ENCODE data around the gene ATP8B4.

ATP8B4 gene

GRCh38 chr15:50016951-50017350 is 102.1 kb downstream of the ATP8B4 start:
- DNase-seq (ENCODE audit: low read depth): no peak
- H3K4me3 ChIP-seq (ENCODE audit: control insufficient read depth, low read depth, low read length): no peak overlapping the region
- TF ChIP-seq CTCF (conservative IDR thresholded peaks at IDR 0.05; ENCODE audit: control insufficient read depth, insufficient read depth, low read depth, low read length): no peak

- TF ChIP-seq CTCF (conservative IDR thresholded peaks at IDR 0.05; ENCODE audit: control insufficient read depth, insufficient read depth, low read depth, low read length): no peak
- no peak for DNase-seq (ENCODE audit: low read depth)
Measured at GRCh38 chr15:50012790-50013189, 106.2 kb downstream of the ATP8B4 start.

GRCh38 chr15:50009634-50010033 is 109.4 kb downstream of the ATP8B4 start:
- no peak for DNase-seq (ENCODE audit: low read depth)
- H3K4me3 ChIP-seq (ENCODE audit: control insufficient read depth, low read depth, low read length): no peak overlapping the region
- no peak for TF ChIP-seq CTCF (conservative IDR thresholded peaks at IDR 0.05; ENCODE audit: control insufficient read depth, insufficient read depth, low read depth, low read length)

More at GRCh38 chr15:50012790-50013189, 106.2 kb downstream of the ATP8B4 start:
- H3K4me3 ChIP-seq (ENCODE audit: control insufficient read depth, low read depth, low read length): no peak overlapping the region

GRCh38 chr15:50003786-50004334 is 115.2 kb downstream of the ATP8B4 start:
- TF ChIP-seq CTCF (conservative IDR thresholded peaks at IDR 0.05; ENCODE audit: control insufficient read depth, insufficient read depth, low read depth, low read length): peak; percentile 79
- peak; percentile 93 for DNase-seq (ENCODE audit: low read depth)
- H3K4me3 ChIP-seq (ENCODE audit: control insufficient read depth, low read depth, low read length): no peak overlapping the region

- no peak for TF ChIP-seq CTCF (conservative IDR thresholded peaks at IDR 0.05; ENCODE audit: control insufficient read depth, insufficient read depth, low read depth, low read length)
- DNase-seq (ENCODE audit: low read depth): no peak
- no peak overlapping the region for H3K4me3 ChIP-seq (ENCODE audit: control insufficient read depth, low read depth, low read length)
Measured at GRCh38 chr15:49991587-49991986, 127.4 kb downstream of the ATP8B4 start.

- DNase-seq (ENCODE audit: low read depth): peak; percentile 25
- no peak for TF ChIP-seq CTCF (conservative IDR thresholded peaks at IDR 0.05; ENCODE audit: control insufficient read depth, insufficient read depth, low read depth, low read length)
- H3K4me3 ChIP-seq (ENCODE audit: control insufficient read depth, low read depth, low read length): no peak overlapping the region
Measured at GRCh38 chr15:49990835-49991545, 128.0 kb downstream of the ATP8B4 start.

All from fibroblast of mammary gland (primary cell).